ENCODE data around the gene FAM3B. TPM values are rescaled to one million over a fixed set of nuclear protein-coding genes. Genes with fewer than 3 reads are reported as not detected.

FAM3B gene
- total and polyA plus RNA-seq, 2 donors from 2014 or later, result 19.4 to 44.4 TPM

GRCh38 chr21:41345356-41345755 lies 28.8 kb downstream of the FAM3B start:
- Histone ChIP-seq H3K4me3 (ENCODE audit: low read length in 3 of 3) (no peak overlapping the region), H3K9ac (ENCODE audit: low read length in 3 of 3) (no peak overlapping the region), H3K27me3 (ENCODE audit: control insufficient read depth, insufficient read depth, low read length) (no peaks in the 10 kb centered on the region), H3K27ac (ENCODE audit: low read depth in 2 of 2, low read length in 2 of 2) (no peak overlapping the region), H3K36me3 (ENCODE audit: control insufficient read depth in 2 of 3, insufficient read depth in 3 of 3, low read length in 3 of 3) (no peaks in the 10 kb centered on the region), H3K9me3 (ENCODE audit: control insufficient read depth in 2 of 3, insufficient read depth in 1 of 3, low read length in 3 of 3) (peaks cover 0 to 3% (median 0%) of the 10 kb centered on the region in 3 donors), H3K4me1 (ENCODE audit: control insufficient read depth in 2 of 3, insufficient read depth in 2 of 3, low read depth in 1 of 3, low read length in 3 of 3) (no peaks in the 10 kb centered on the region)
- no peak for DNase-seq
- no peak for TF ChIP-seq CTCF (IDR thresholded peaks at IDR 0.05; ENCODE audit: borderline replicate concordance, extremely low read depth, insufficient read depth)
- intact Hi-C loops (cut with DNase I), result no loop called here
- no peak for FAIRE-seq

- no peak overlapping the region for H3K27ac ChIP-seq (ENCODE audit: low read depth in 2 of 2, low read length in 2 of 2)
Observed at GRCh38 chr21:41345934-41346685, 29.5 kb downstream of the FAM3B start.

GRCh38 chr21:41346758-41347157 lies 30.2 kb downstream of the FAM3B start:
- DNase-seq (no peak), FAIRE-seq (no peak)
- no peaks in the 10 kb centered on the region for H3K36me3 ChIP-seq (ENCODE audit: control insufficient read depth in 2 of 3, insufficient read depth in 3 of 3, low read length in 3 of 3)
- no peak overlapping the region for H3K4me3 ChIP-seq (ENCODE audit: low read length in 3 of 3)
- no peaks in the 10 kb centered on the region for H3K27me3 ChIP-seq (ENCODE audit: control insufficient read depth, insufficient read depth, low read length)
- H3K9ac ChIP-seq (ENCODE audit: low read length in 3 of 3), result no peak overlapping the region
- TF ChIP-seq CTCF (IDR thresholded peaks at IDR 0.05; ENCODE audit: borderline replicate concordance, extremely low read depth, insufficient read depth), result no peak
- H3K4me1 ChIP-seq (ENCODE audit: control insufficient read depth in 2 of 3, insufficient read depth in 2 of 3, low read depth in 1 of 3, low read length in 3 of 3), result no peaks in the 10 kb centered on the region
- H3K9me3 ChIP-seq (ENCODE audit: control insufficient read depth in 2 of 3, insufficient read depth in 1 of 3, low read length in 3 of 3), result peaks cover 0 to 3% (median 0%) of the 10 kb centered on the region in 3 donors
- intact Hi-C loops (cut with DNase I), result no loop called here
- no peak overlapping the region for H3K27ac ChIP-seq (ENCODE audit: low read depth in 2 of 2, low read length in 2 of 2)

More at GRCh38 chr21:41345934-41346685, 29.5 kb downstream of the FAM3B start:
- intact Hi-C loops (cut with DNase I), result no loop called here
- H3K36me3 ChIP-seq (ENCODE audit: control insufficient read depth in 2 of 3, insufficient read depth in 3 of 3, low read length in 3 of 3), result no peaks in the 10 kb centered on the region
- no peak overlapping the region for H3K4me3 ChIP-seq (ENCODE audit: low read length in 3 of 3)
- H3K27me3 ChIP-seq (ENCODE audit: control insufficient read depth, insufficient read depth, low read length), result no peaks in the 10 kb centered on the region
- peaks cover 0 to 3% (median 0%) of the 10 kb centered on the region in 3 donors for H3K9me3 ChIP-seq (ENCODE audit: control insufficient read depth in 2 of 3, insufficient read depth in 1 of 3, low read length in 3 of 3)
- H3K9ac ChIP-seq (ENCODE audit: low read length in 3 of 3), result no peak overlapping the region
- no peak for TF ChIP-seq CTCF (IDR thresholded peaks at IDR 0.05; ENCODE audit: borderline replicate concordance, extremely low read depth, insufficient read depth)
- no peak for FAIRE-seq
- DNase-seq, result no peak
- no peaks in the 10 kb centered on the region for H3K4me1 ChIP-seq (ENCODE audit: control insufficient read depth in 2 of 3, insufficient read depth in 2 of 3, low read depth in 1 of 3, low read length in 3 of 3)

Measured in kidney (tissue), 14 donors.